Right atrium auricular region (tissue), 2 donors: ENCODE data around the gene WDR26. TPM values are rescaled to one million over a fixed set of nuclear protein-coding genes. Genes with fewer than 3 reads are reported as not detected.
A peak's percentile ranks its signal among the peaks of the same experiment; 100 is the strongest.

Source experiments
- DNase-seq: peaks from one replicate; pipeline ENCODE4 v3.0.0-alpha.2; 2019; ENCODE audit warnings: low spot score
- H3K27ac ChIP-seq, 2 donors: fragments of 200-600 bp; sonication (generic); 1 replicate in 1 of 2; 2 replicates in 1 of 2; pipeline ENCODE4 v1.5.1; 2016 to 2019
- H3K27me3 ChIP-seq, 2 donors: fragments of 200-600 bp; sonication (generic); one replicate each; pipeline versions ENCODE4 v1.5.1 to v1.6.0; 2017 to 2019
- H3K36me3 ChIP-seq: fragments of 200-600 bp; sonication (generic); one replicate; pipeline ENCODE4 v1.5.1; 2016
- H3K4me1 ChIP-seq, 2 donors: fragments of 200-600 bp; sonication (generic); one replicate each; pipeline versions ENCODE4 v1.5.1 to v1.6.0; 2017 to 2019
- H3K4me3 ChIP-seq, 2 donors: fragments of 200-600 bp; sonication (generic); 1 replicate in 1 of 2; 2 replicates in 1 of 2; pipeline ENCODE4 v1.5.1; 2017 to 2019; ENCODE audit warnings: mild to moderate bottlenecking in 1 of 2, moderate library complexity in 1 of 2
- H3K9me3 ChIP-seq, 2 donors: fragments of 200-600 bp; sonication (generic); one replicate each; pipeline ENCODE4 v1.5.1; 2019
- total RNA-seq, 2 donors: library from RNA; depleted of rRNA; stranded (reverse); fragments of >200 nt; gene quantifications; one replicate each; pipeline ENCODE4 v1.1.0, GENCODE V29; 2016
- TF ChIP-seq, protein P1 (sequence below), 2 donors: fragments of 200-600 bp; sonication (generic); IDR thresholded peaks; one replicate each; pipeline ENCODE4 v1.5.1; 2019; ENCODE audit warnings: antibody characterized with exemption in 2 of 2

Gene WDR26
- total RNA-seq, 2 donors from 2014 or later = 44.6 to 54.5 TPM

DNA sequence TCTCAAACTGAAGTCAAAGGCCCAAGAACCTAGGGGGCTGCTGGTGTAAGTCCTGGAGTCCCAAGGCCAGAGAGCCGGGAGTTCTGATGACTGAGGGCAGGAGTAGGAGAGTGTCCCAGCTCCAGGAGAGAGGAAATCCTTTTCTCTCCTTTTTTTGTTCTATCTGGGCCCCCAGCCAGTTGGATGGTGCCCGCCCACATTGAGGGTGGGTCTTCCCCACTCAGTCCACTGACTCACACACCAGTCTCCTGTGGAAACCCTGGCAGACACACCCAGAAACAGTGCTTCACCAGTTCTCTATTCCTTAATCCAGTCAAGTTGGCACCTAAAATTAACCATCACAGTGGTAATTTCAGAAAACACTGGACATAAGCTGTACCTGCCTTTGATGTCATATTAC is 12.7 kb upstream of the WDR26 start:
- Histone ChIP-seq H3K9me3 (no peaks in the 10 kb centered on the region), H3K27ac (peak overlapping the region in 1 of 2 donors; percentile 3)
- peak; percentile 78 for DNase-seq

DNA sequence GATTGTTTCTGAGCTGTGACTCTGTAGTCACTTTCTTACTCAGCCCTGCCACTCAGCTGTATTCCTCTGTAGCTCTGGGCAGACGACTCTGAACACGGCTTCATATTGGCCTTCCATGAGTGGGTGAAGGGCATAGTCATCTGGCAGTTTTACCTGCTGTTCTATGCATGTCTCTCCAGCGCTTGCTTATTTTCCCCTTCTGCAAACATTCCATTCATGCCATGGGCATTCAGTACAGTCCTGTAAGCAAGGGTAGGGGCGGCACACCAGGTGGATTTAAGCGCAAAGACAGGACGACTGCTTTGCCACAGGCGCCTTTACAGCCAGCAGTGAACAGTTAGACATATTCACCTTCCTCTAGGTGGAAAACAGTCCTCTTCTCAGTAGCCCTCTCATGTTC is 4.4 kb upstream of the WDR26 start:
- no peaks in the 10 kb centered on the region for H3K27me3 ChIP-seq
- H3K27ac ChIP-seq = no peak overlapping the region
- H3K4me1 ChIP-seq = peaks cover 0 to 12% of the 10 kb centered on the region in 2 donors
- no peak for DNase-seq
- TF ChIP-seq, protein P1, sequence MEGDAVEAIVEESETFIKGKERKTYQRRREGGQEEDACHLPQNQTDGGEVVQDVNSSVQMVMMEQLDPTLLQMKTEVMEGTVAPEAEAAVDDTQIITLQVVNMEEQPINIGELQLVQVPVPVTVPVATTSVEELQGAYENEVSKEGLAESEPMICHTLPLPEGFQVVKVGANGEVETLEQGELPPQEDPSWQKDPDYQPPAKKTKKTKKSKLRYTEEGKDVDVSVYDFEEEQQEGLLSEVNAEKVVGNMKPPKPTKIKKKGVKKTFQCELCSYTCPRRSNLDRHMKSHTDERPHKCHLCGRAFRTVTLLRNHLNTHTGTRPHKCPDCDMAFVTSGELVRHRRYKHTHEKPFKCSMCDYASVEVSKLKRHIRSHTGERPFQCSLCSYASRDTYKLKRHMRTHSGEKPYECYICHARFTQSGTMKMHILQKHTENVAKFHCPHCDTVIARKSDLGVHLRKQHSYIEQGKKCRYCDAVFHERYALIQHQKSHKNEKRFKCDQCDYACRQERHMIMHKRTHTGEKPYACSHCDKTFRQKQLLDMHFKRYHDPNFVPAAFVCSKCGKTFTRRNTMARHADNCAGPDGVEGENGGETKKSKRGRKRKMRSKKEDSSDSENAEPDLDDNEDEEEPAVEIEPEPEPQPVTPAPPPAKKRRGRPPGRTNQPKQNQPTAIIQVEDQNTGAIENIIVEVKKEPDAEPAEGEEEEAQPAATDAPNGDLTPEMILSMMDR (IDR thresholded peaks at IDR 0.05) = no peak
- no peaks in the 10 kb centered on the region for H3K9me3 ChIP-seq
- no peaks in the 10 kb centered on the region for H3K36me3 ChIP-seq
- no peak overlapping the region for H3K4me3 ChIP-seq

More for the DNA sequence above, 12.7 kb upstream of the WDR26 start:
- Histone ChIP-seq H3K4me3 (no peak overlapping the region), H3K27me3 (no peaks in the 10 kb centered on the region), H3K4me1 (peaks cover 0 to 14% of the 10 kb centered on the region in 2 donors), H3K36me3 (no peaks in the 10 kb centered on the region)
- TF ChIP-seq, protein P1 (IDR thresholded peaks at IDR 0.05) = no peak

DNA sequence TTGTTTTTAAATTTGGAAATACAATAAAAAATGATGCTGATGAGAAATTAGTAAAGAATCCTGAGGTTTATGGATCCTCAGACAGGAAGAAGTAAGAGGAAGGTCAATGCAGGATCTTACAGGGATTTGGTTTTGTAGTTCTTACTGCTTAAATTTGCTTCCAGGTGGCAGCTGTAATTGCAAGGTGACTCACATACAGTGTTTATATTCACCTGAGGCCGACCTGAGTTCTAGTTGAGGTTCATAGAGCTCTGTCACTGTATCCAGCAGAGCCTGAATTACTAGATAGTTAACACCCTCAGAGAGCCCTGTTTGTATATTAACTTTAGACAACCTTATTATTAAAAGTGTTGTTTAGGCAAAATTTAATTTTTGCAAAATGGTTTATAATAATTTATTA is 1.4 kb upstream of the WDR26 start:
- H3K27ac ChIP-seq = peak overlapping the region; percentile 98 to 99
- peaks cover 0 to 33% of the 10 kb centered on the region in 2 donors for H3K4me1 ChIP-seq
- H3K36me3 ChIP-seq = peaks cover 4% of the 10 kb centered on the region
- H3K4me3 ChIP-seq = no peak overlapping the region
- H3K9me3 ChIP-seq = no peaks in the 10 kb centered on the region
- DNase-seq = no peak
- TF ChIP-seq, protein P1 (IDR thresholded peaks at IDR 0.05) = no peak
- no peaks in the 10 kb centered on the region for H3K27me3 ChIP-seq

DNA sequence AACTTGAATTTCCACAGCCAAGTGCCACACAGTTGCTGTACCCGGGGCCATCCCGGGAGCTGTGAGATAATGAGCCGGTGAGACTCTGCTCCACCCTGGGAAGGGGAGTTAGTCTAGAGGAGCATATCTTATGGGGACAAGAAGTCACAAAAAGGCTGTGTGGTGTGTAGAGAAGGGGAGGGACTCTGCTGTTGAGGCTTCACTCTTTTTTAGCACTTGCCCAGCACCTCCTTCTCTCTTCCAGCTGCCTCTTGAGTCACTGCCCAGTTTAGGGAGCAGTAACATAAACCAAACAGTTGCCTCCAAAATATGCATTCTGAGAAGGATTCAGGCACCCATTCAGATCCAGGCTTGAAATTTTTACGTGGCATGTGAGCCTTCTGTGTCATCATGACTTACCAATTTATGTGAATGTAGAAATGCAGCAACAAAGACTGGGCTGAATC is 744 bp upstream of the WDR26 start:
- Histone ChIP-seq H3K27me3 (no peaks in the 10 kb centered on the region), H3K9me3 (no peaks in the 10 kb centered on the region), H3K4me3 (peak overlapping the region; percentile 91 to 92), H3K27ac (peak overlapping the region; percentile 98 to 99), H3K36me3 (peaks cover 4% of the 10 kb centered on the region), H3K4me1 (peaks cover 0 to 39% of the 10 kb centered on the region in 2 donors)
- no peak for DNase-seq
- TF ChIP-seq, protein P1 (IDR thresholded peaks at IDR 0.05) = no peak

DNA sequence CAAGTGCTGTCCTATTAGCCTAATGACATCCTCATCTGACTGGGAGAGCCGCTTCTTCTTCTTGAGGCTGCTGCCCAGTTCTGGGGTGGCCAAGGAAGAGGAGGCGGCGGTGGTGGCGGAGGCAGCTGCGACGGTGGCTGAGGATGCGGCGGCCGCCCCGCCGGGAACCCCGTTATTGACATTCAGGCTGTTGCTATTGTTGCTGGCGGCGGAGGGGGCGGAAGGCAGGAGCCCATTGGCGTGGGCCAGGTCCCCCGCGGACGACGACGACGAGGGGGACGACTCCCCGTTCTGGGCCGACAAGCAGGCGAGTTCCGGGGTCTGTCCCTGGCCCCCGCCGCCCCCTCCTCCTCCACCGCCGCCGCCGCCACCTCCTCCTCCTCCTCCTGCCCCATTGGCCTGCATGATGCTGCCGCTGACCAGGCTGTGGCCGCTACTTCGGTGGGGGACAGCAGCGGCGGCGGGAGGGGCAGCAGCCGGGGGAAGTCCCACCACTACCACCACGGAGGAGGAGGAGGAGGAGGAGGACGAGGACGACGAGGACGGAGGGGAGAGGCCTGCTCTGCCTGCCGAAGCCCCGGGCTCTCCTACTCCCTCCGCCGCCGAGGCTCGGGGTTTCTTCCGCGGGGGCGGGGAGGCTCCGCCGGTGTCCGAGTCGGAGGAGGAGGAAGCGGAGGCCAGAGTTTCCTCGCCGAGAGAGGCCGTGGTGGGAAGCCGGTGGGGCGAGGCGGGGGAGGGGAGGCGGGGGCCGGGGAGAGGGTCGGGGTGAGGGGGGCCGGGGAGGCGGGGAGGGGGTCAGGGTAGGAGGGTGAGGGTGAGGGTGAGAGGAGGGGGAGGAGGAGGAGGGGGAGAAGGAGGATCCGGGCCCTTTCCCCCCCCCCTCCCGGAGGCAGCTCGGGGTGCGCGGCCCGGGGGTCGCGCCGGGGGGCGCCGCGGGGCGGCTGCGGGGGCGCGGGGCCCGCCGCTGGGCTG is 610 bp downstream of the WDR26 start:
- peaks cover 0 to 50% of the 10 kb centered on the region in 2 donors for H3K4me1 ChIP-seq

More for the DNA sequence above, 610 bp downstream of the WDR26 start:
- H3K9me3 ChIP-seq = no peaks in the 10 kb centered on the region
- peak overlapping the region; percentile 91 to 92 for H3K4me3 ChIP-seq
- no peak for DNase-seq
- H3K27ac ChIP-seq = peak overlapping the region; percentile 98 to 99
- TF ChIP-seq, protein P1 (IDR thresholded peaks at IDR 0.05) = no peak
- no peaks in the 10 kb centered on the region for H3K27me3 ChIP-seq
- H3K36me3 ChIP-seq = peaks cover 4% of the 10 kb centered on the region
